Mucosa of rectum (tissue), 2 donors: ENCODE measurements around the gene KRTAP21-1.

Experiments
- H3K27ac ChIP-seq, 2 donors: one replicate each; pipeline ENCODE4 v1.7.0; 2013; ENCODE audit warnings: inconsistent platforms in 2 of 2, low read depth in 2 of 2, low read length in 2 of 2
- H3K27me3 ChIP-seq, 2 donors: one replicate each; pipeline ENCODE4 v1.7.0; 2013; ENCODE audit warnings: low read length in 2 of 2; ENCODE audit not compliant: control insufficient read depth in 2 of 2, insufficient read depth in 2 of 2
- H3K36me3 ChIP-seq, 2 donors: one replicate each; pipeline ENCODE4 v1.7.0; 2013; ENCODE audit warnings: low read length in 2 of 2; ENCODE audit not compliant: control insufficient read depth in 2 of 2, insufficient read depth in 2 of 2
- H3K4me1 ChIP-seq, 2 donors: one replicate each; pipeline ENCODE4 v1.7.0; 2013; ENCODE audit warnings: low read length in 2 of 2, mild to moderate bottlenecking in 1 of 2; ENCODE audit not compliant: control insufficient read depth in 2 of 2, insufficient read depth in 2 of 2
- H3K4me3 ChIP-seq, 2 donors: one replicate each; pipeline ENCODE4 v1.7.0; 2013; ENCODE audit warnings: low read length in 2 of 2
- H3K9ac ChIP-seq, 2 donors: one replicate each; pipeline ENCODE4 v1.7.0; 2013; ENCODE audit warnings: low read length in 2 of 2, low read depth in 1 of 2, mild to moderate bottlenecking in 1 of 2
- H3K9me3 ChIP-seq, 2 donors: one replicate each; pipeline ENCODE4 v1.7.0; 2013; ENCODE audit warnings: low read length in 2 of 2; ENCODE audit not compliant: control insufficient read depth in 2 of 2
- donor health status: healthy.
- donor health status: Normal muscosa, but diverticular disease.

Gene KRTAP21-1

DNA sequence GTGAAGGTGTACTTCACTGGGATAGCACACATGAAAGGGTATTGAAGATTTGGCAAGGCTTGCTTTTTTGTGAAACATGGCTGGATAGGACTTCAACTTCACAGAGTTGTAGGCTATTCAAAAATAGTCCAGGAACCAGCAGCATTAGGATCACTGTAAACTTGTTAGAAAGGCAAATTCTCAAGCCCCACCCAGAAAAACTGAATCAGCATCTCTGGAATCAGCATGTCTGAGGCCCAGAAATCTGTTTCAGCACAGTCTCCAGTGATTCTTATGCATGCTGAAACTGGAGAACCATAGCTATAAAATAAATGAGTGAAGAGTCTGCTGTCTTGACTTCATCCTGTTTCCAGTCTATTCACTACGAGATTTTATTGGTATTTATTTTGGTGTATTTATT, 28.5 kb downstream of the KRTAP21-1 start:
- Histone ChIP-seq H3K4me1 (no peaks in the 10 kb centered on the region), H3K36me3 (no peaks in the 10 kb centered on the region), H3K4me3 (no peak overlapping the region), H3K27ac (no peak overlapping the region), H3K9ac (no peak overlapping the region), H3K9me3 (peaks cover 0 to 7% of the 10 kb centered on the region in 2 donors), H3K27me3 (no peaks in the 10 kb centered on the region)

DNA sequence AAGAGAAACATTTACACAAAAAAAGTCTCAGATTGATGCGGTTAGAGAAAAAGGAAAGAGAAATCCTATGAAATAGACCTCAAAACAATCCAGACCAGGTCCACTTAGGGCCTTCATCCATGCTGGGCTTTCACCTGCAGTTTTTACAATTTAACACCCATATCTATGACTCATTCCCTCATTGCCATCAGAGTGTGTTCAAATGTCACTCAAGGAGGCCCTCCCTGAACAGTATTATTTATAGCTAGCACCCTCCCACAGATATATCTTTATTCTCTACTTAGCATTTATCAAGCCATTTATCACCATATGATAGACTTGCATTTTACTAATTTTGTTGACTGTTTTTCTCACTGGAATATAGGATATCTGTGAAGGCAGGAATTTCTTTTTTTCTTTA, 35.8 kb downstream of the KRTAP21-1 start:
- Histone ChIP-seq H3K27me3 (no peaks in the 10 kb centered on the region), H3K36me3 (no peaks in the 10 kb centered on the region), H3K27ac (no peak overlapping the region), H3K9me3 (peaks cover 0 to 2% of the 10 kb centered on the region in 2 donors), H3K4me3 (no peak overlapping the region), H3K4me1 (no peaks in the 10 kb centered on the region), H3K9ac (no peak overlapping the region)

DNA sequence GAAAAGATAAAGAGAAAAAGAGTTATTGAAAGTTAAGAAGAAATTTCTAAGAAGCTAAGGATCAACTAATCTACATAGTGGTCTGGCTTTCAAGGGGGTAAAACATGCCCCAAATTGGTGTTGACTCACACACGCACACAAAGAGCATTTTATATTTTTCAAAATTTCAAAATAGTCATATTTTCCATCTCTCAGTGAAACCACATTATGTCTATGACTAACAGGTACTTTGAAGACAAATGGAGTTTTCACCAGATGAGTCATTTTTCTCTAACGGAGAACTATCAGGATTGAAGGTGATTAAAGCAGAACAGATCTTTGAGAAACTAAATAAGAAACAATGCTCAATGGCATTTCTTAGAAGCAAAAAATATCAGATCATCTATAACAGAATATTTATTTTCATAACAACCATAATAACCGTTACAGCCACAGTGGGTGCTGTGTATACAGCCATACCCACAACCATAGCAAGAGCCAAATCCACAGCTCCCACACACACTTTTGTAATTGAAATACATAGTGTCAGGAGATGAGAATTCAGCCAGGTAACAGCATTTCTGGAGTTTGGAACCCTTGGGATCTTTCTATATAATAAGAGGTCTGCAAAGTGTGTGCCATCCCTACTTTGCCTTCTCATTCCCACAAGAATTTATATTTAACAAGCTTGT, 36.9 kb downstream of the KRTAP21-1 start, which contains the start of gene KRTAP21-3:
Gene KRTAP21-3, minus strand, starts transcription at position 539 of the 671 bp plus-strand sequence. Its CDS starts 18 bp downstream, at position 521.
- Histone ChIP-seq H3K9me3 (no peaks in the 10 kb centered on the region), H3K4me1 (no peaks in the 10 kb centered on the region), H3K9ac (no peak within 1 kb of the TSS), H3K27ac (no peak within 1 kb of the TSS), H3K36me3 (no peaks in the 10 kb centered on the region), H3K4me3 (no peak within 1 kb of the TSS), H3K27me3 (no peaks in the 10 kb centered on the region)

DNA sequence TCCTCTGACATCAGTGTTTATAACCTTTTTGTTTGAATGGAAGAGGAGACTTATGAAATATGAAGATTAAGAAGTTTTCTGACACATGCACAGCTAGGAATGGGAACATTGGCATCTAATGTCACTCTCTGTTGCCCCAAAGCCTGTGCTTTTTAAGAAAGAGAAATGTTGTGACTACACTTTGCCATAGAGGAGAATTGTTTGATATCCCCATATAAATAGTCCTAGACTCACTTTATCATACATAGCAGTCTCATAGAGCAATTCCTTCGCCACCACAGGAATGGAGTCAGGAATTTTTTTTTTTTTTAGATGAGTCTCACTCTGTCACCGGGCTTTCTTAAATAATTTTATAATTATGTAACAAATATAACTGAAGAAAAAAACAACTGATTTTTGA, 38.1 kb downstream of the KRTAP21-1 start:
- Histone ChIP-seq H3K4me3 (no peak overlapping the region), H3K4me1 (no peaks in the 10 kb centered on the region), H3K27ac (no peak overlapping the region), H3K27me3 (no peaks in the 10 kb centered on the region), H3K9me3 (no peaks in the 10 kb centered on the region), H3K36me3 (no peaks in the 10 kb centered on the region), H3K9ac (no peak overlapping the region)

DNA sequence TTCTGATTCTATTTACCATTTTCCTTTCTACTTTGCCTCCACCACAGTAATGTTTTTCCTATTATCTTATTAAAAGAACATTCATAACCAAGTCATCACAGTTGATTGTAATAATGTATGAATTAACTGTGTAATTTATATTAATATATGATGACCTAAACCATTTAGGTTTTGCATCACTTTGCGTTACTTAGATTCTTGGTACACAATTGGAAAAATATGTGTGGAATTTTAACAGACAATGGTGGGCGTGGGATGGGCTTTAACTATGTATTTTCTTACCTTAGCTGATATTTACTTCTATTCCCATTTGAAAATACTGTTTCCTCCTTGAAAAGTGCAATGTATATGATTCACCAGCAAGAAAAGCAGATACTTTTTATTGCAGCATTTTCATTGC, 40.3 kb downstream of the KRTAP21-1 start:
- Histone ChIP-seq H3K9me3 (no peaks in the 10 kb centered on the region), H3K9ac (no peak overlapping the region), H3K36me3 (no peaks in the 10 kb centered on the region), H3K4me1 (no peaks in the 10 kb centered on the region), H3K4me3 (no peak overlapping the region), H3K27me3 (no peaks in the 10 kb centered on the region), H3K27ac (no peak overlapping the region)

DNA sequence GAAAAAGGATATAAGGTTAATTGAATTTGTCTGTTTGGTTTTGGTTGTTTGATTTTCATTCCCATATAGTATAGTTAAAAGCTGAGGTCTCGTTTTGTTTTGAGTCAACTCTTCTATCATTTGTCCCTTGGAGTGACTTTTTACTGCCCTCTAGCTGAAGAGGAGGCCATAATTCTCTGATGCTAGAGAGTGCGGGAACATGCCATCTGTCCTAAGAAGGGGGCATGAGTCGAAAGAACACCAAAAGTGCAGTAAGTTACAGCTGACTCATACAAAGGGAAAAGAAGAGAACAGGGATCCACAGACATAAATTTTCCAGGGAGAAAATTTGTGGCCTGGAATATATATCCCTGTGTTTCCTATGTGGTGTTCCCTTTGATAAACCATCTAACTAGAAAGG, 40.8 kb downstream of the KRTAP21-1 start:
- H3K27ac ChIP-seq: no peak overlapping the region

DNA sequence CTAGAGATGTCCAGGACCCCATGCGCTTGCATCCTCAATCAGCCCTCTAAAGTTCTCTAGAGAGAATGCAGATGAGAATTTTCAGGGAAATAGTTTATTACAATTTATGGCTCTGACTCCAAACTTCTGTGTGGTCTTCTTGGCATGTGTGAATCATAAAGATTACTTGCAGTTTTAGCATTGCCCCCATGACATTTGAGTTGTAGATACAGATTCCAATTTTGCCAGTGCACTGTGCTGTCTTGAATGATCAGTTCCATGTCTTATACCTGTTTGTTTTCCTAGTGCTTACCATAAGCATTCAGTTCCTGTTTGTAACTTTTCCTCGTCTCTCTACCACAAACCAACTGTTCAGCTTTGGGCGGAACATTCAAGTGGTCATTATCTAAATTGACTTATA, 41.5 kb downstream of the KRTAP21-1 start:
- H3K9ac ChIP-seq: no peak overlapping the region
- H3K4me3 ChIP-seq: no peak overlapping the region
- H3K27ac ChIP-seq: no peak overlapping the region
- H3K36me3 ChIP-seq: no peaks in the 10 kb centered on the region
- no peaks in the 10 kb centered on the region for H3K9me3 ChIP-seq
- H3K27me3 ChIP-seq: no peaks in the 10 kb centered on the region
- no peaks in the 10 kb centered on the region for H3K4me1 ChIP-seq

More for the DNA sequence above, 40.8 kb downstream of the KRTAP21-1 start:
- Histone ChIP-seq H3K9me3 (no peaks in the 10 kb centered on the region), H3K4me1 (no peaks in the 10 kb centered on the region), H3K36me3 (no peaks in the 10 kb centered on the region), H3K4me3 (no peak overlapping the region), H3K27me3 (no peaks in the 10 kb centered on the region), H3K9ac (no peak overlapping the region)

DNA sequence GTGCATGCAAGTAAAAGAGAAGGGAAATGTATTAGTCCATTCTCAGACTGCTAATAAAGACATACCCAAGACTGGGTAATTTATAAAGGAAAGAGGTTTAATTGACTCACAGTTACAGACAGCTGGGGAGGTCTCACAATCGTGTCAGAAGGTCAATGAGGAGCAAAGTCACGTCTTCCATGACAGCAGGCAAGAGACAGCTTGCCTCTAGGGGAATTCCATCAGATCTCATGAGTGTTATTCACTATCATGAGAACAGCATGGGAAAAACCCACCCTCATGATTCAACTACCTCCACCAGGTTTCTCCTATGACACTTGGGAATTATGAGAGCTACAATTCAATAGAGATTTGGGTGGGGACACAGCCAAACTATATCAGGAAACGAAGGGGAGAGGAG, 44.7 kb downstream of the KRTAP21-1 start:
- no peaks in the 10 kb centered on the region for H3K27me3 ChIP-seq
- no peak overlapping the region for H3K4me3 ChIP-seq
- peaks cover 0 to 2% of the 10 kb centered on the region in 2 donors for H3K9me3 ChIP-seq
- no peaks in the 10 kb centered on the region for H3K36me3 ChIP-seq
- H3K4me1 ChIP-seq: no peaks in the 10 kb centered on the region
- H3K9ac ChIP-seq: no peak overlapping the region
- no peak overlapping the region for H3K27ac ChIP-seq

DNA sequence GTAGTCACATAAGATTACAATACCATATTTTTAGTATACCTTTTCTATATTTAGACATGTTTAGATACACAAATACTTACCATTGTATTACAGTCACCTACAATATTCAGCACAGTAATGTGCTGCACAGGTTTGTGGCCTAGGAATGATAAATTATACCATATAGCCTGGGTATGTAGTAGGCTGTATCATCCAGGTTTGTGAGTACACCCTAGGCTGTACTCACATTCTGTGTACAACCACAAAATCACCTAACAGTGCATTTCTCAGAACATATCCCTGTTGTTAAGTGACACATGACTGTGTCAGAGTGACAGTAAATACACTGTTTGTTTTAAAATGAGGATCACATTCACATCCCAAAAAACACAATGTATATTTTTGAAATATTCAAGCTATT, 47.8 kb downstream of the KRTAP21-1 start:
- Histone ChIP-seq H3K9ac (no peak overlapping the region), H3K4me1 (no peaks in the 10 kb centered on the region), H3K9me3 (peaks cover 0 to 2% of the 10 kb centered on the region in 2 donors)

More for the DNA sequence above, 47.8 kb downstream of the KRTAP21-1 start:
- no peak overlapping the region for H3K27ac ChIP-seq
- H3K4me3 ChIP-seq: no peak overlapping the region
- H3K36me3 ChIP-seq: no peaks in the 10 kb centered on the region
- H3K27me3 ChIP-seq: no peaks in the 10 kb centered on the region
